GM23338 (cell line): ENCODE results near the gene PROB1. TPM values are rescaled to one million over a fixed set of nuclear protein-coding genes. Genes with fewer than 3 reads are reported as not detected.
A peak's percentile ranks its signal among the peaks of the same experiment; 100 is the strongest.

Source experiments
- ATAC-seq: fragments of 200-7000 bp; cut with Tn5 transposase; 3 replicates; pipeline ENCODE4 v1.9.1; 2020
- DNase-seq: peaks from one replicate; pipeline ENCODE4 v3.0.0-alpha.2; 2015; ENCODE audit warnings: low spot score
- H2AFZ ChIP-seq: fragments of 200-600 bp; sonication (generic); 2 replicates; pipeline ENCODE4 v1.8.0; 2016; ENCODE audit warnings: antibody characterized with exemption, mild to moderate bottlenecking, moderate library complexity
- H3F3A ChIP-seq: fragments of 200-600 bp; sonication (generic); replicated peaks from 2 replicates; pipeline ENCODE4 v1.8.0; 2017; ENCODE audit warnings: antibody characterized with exemption, mixed run types, low read depth
- H3K27ac ChIP-seq: fragments of 200-600 bp; sonication (generic); 2 replicates; pipeline ENCODE4 v1.6.1; 2016; ENCODE audit warnings: low read depth
- H3K27me3 ChIP-seq: fragments of 200-600 bp; sonication (generic); 2 replicates; pipeline ENCODE4 v1.8.0; 2016; ENCODE audit warnings: mild to moderate bottlenecking, mixed run types, moderate library complexity; ENCODE audit not compliant: insufficient read depth
- H3K36me3 ChIP-seq: fragments of 200-600 bp; sonication (generic); 2 replicates; pipeline ENCODE4 v1.8.0; 2016; ENCODE audit warnings: mild to moderate bottlenecking; ENCODE audit not compliant: insufficient read depth
- H3K4me1 ChIP-seq: fragments of 200-600 bp; sonication (generic); 2 replicates; pipeline ENCODE4 v1.8.0; 2016; ENCODE audit warnings: mild to moderate bottlenecking, moderate library complexity; ENCODE audit not compliant: insufficient read depth
- H3K4me2 ChIP-seq: fragments of 200-600 bp; sonication (generic); 2 replicates; pipeline ENCODE4 v1.7.1; 2017; ENCODE audit warnings: mixed run types
- H3K4me3 ChIP-seq: fragments of 200-600 bp; sonication (generic); 2 replicates; pipeline ENCODE4 v1.6.1; 2016; ENCODE audit warnings: mixed run types
- H3K79me2 ChIP-seq: fragments of 200-600 bp; sonication (generic); replicated peaks from 2 replicates; pipeline ENCODE4 v1.8.0; 2017; ENCODE audit warnings: mild to moderate bottlenecking; ENCODE audit not compliant: insufficient read depth
- H3K9me2 ChIP-seq: fragments of 200-600 bp; sonication (generic); 2 replicates; pipeline ENCODE4 v1.8.0; 2017; ENCODE audit not compliant: insufficient read depth
- H4K20me1 ChIP-seq: fragments of 200-600 bp; sonication (generic); replicated peaks from 2 replicates; pipeline ENCODE4 v1.8.0; 2017; ENCODE audit warnings: mild to moderate bottlenecking; ENCODE audit not compliant: insufficient read depth
- H3K27ac Mint-ChIP-seq: 2 replicates; pipeline ENCODE4 v1.8.0; 2020; ENCODE audit warnings: inconsistent platforms, mild to moderate bottlenecking, moderate library complexity, mixed read lengths
- H3K27me3 Mint-ChIP-seq: 3 replicates; pipeline ENCODE4 v1.8.0; 2022; ENCODE audit warnings: low read depth, mild to moderate bottlenecking, moderate library complexity, mixed read lengths, inconsistent platforms; ENCODE audit not compliant: insufficient read depth, poor library complexity
- H3K36me3 Mint-ChIP-seq: 3 replicates; pipeline ENCODE4 v1.8.0; 2021; ENCODE audit warnings: low read depth, mild to moderate bottlenecking, inconsistent platforms, moderate library complexity, mixed read lengths
- H3K4me1 Mint-ChIP-seq: 3 replicates; pipeline ENCODE4 v1.8.0; 2020; ENCODE audit warnings: mild to moderate bottlenecking, inconsistent platforms, mixed read lengths
- H3K4me3 Mint-ChIP-seq: 3 replicates; pipeline ENCODE4 v1.8.0; 2021; ENCODE audit warnings: moderate library complexity, mild to moderate bottlenecking, inconsistent platforms, mixed read lengths
- H3K9me3 Mint-ChIP-seq: 3 replicates; pipeline ENCODE4 v1.8.0; 2020; ENCODE audit warnings: moderate library complexity, mild to moderate bottlenecking, inconsistent platforms, mixed read lengths
- CREB1 ChIP-seq: fragments of 250-450 bp; sonication (Bioruptor Pico); IDR thresholded peaks from 2 replicates; pipeline ENCODE4 v1.5.0; 2020; ENCODE audit warnings: low read depth, mild to moderate bottlenecking, moderate library complexity
- ETS1 ChIP-seq: IDR thresholded peaks from 2 replicates; pipeline ENCODE4 v1.6.1; 2016; ENCODE audit warnings: antibody characterized with exemption
- EZH2 ChIP-seq: fragments of 200-600 bp; sonication (generic); IDR thresholded peaks from one replicate; pipeline ENCODE4 v1.8.0; 2017; ENCODE audit warnings: antibody characterized with exemption, mild to moderate bottlenecking, low read depth; ENCODE audit not compliant: unreplicated experiment
- EZH2phosphoT487 ChIP-seq: fragments of 200-600 bp; sonication (generic); IDR thresholded peaks from one replicate; pipeline ENCODE4 v1.8.1; 2018; ENCODE audit warnings: antibody characterized with exemption; ENCODE audit not compliant: unreplicated experiment
- NANOG ChIP-seq: IDR thresholded peaks from 2 replicates; pipeline ENCODE4 v1.6.1; 2016; ENCODE audit warnings: antibody characterized with exemption, borderline replicate concordance
- POLR2AphosphoS5 ChIP-seq: IDR thresholded peaks from 2 replicates; pipeline ENCODE4 v1.6.1; 2016; ENCODE audit warnings: antibody characterized with exemption, low read depth
- STAT1 ChIP-seq: IDR thresholded peaks from one replicate; pipeline ENCODE4 v1.6.1; 2016; ENCODE audit warnings: antibody characterized with exemption; ENCODE audit not compliant: unreplicated experiment
- ZNF114 ChIP-seq: fragments of 250-450 bp; sonication (Bioruptor Pico); IDR thresholded peaks from 2 replicates; pipeline ENCODE4 v1.5.0; 2020; ENCODE audit warnings: mild to moderate bottlenecking, moderate library complexity
- ZNF331 ChIP-seq: fragments of 250-450 bp; sonication (Bioruptor Pico); IDR thresholded peaks from 2 replicates; pipeline ENCODE4 v1.5.0; 2020; ENCODE audit warnings: low read depth, mild to moderate bottlenecking, moderate library complexity
- ZNF462 ChIP-seq: fragments of 250-450 bp; sonication (Bioruptor Pico); IDR thresholded peaks from 2 replicates; pipeline ENCODE4 v1.5.0; 2020; ENCODE audit warnings: mild to moderate bottlenecking, moderate library complexity
- polyA plus RNA-seq: library from polyadenylated mRNA; unstranded; fragments of >200 nt; fragmentation: Nextera tagmentation; extraction: Ambion mirVana; gene quantifications from 2 replicates; pipeline ENCODE4 v1.2.1, GENCODE V29; 2016
- total RNA-seq: library from RNA; depleted of rRNA; stranded (reverse); fragments of >200 nt; shearing (Covaris generic); gene quantifications from 2 replicates; pipeline ENCODE4 v1.2.3, GENCODE V29; 2014
- TF ChIP-seq, protein P1 (sequence below): IDR thresholded peaks from one replicate; pipeline ENCODE4 v1.6.1; 2018; ENCODE audit warnings: antibody characterized with exemption; ENCODE audit not compliant: unreplicated experiment

PROB1 gene
- total and polyA plus RNA-seq, 2 experiments from 2014 or later, result 0.73 to 2.7 TPM

DNA sequence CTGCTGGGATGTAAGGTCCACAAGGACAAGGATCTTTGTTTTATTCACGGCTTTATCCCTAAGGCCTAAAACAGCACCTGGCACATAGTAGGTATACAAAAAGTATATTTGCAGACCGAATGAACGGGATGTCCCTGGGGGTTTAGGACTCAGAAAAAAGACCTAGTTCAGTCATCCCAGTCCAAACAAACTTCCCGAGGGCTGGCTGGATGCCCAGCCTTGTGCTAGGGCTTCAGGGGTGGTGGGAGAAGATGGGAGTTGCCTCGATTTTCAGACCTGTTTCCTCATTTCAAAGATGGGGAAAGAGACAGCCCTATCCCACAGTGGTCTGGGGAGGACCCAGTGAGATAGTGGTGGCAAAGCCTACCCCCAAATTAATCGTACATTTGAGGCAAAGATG is 3.0 kb upstream of the PROB1 start (continued):
- TF ChIP-seq, protein P1, sequence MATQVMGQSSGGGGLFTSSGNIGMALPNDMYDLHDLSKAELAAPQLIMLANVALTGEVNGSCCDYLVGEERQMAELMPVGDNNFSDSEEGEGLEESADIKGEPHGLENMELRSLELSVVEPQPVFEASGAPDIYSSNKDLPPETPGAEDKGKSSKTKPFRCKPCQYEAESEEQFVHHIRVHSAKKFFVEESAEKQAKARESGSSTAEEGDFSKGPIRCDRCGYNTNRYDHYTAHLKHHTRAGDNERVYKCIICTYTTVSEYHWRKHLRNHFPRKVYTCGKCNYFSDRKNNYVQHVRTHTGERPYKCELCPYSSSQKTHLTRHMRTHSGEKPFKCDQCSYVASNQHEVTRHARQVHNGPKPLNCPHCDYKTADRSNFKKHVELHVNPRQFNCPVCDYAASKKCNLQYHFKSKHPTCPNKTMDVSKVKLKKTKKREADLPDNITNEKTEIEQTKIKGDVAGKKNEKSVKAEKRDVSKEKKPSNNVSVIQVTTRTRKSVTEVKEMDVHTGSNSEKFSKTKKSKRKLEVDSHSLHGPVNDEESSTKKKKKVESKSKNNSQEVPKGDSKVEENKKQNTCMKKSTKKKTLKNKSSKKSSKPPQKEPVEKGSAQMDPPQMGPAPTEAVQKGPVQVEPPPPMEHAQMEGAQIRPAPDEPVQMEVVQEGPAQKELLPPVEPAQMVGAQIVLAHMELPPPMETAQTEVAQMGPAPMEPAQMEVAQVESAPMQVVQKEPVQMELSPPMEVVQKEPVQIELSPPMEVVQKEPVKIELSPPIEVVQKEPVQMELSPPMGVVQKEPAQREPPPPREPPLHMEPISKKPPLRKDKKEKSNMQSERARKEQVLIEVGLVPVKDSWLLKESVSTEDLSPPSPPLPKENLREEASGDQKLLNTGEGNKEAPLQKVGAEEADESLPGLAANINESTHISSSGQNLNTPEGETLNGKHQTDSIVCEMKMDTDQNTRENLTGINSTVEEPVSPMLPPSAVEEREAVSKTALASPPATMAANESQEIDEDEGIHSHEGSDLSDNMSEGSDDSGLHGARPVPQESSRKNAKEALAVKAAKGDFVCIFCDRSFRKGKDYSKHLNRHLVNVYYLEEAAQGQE, result no peak
- no peak for TF ChIP-seq EZH2phosphoT487
- no peak for TF ChIP-seq STAT1
- TF ChIP-seq NANOG, result no peak
- no peak for TF ChIP-seq POLR2AphosphoS5
- no peak for TF ChIP-seq ZNF114 (CRISPR knock-in tag)
- TF ChIP-seq EZH2, result no peak
- no peak for TF ChIP-seq CREB1 (CRISPR knock-in tag)
- TF ChIP-seq ZNF331 (CRISPR knock-in tag), result no peak
- no peak for TF ChIP-seq ETS1

- ATAC-seq (no peak), DNase-seq (no peak)
- Histone ChIP-seq H3K4me2 (0 out of 2 replicates have a peak overlapping the region, but pooled peaks have one; percentile 32), H4K20me1 (no peaks in the 10 kb centered on the region), H2AFZ (no peak overlapping the region), H3K4me1 (peaks cover 3% of the 10 kb centered on the region; the same call in 1 of the 2 replicates), H3K4me3 (no peak overlapping the region), H3F3A (peaks cover 22% of the 10 kb centered on the region), H3K79me2 (no peaks in the 10 kb centered on the region), H3K36me3 (no peaks in the 10 kb centered on the region), H3K27ac (no peak overlapping the region), H3K9me2 (no peaks in the 10 kb centered on the region), H3K27me3 (peaks cover 43% of the 10 kb centered on the region)
- H3K27ac Mint-ChIP-seq, result no peak overlapping the region
- no peaks in the 10 kb centered on the region for H3K9me3 Mint-ChIP-seq
- peaks cover 34% of the 10 kb centered on the region for H3K27me3 Mint-ChIP-seq
- peaks cover 15% of the 10 kb centered on the region for H3K4me1 Mint-ChIP-seq
- H3K36me3 Mint-ChIP-seq, result peaks cover 15% of the 10 kb centered on the region
- H3K4me3 Mint-ChIP-seq, result no peak overlapping the region
- TF ChIP-seq ZNF462 (CRISPR knock-in tag) (no peak), EZH2 (no peak)
- TF ChIP-seq, protein P1, result no peak
These were observed 1.8 kb upstream of the PROB1 start for GRCh38 chr5:139396691-139397090.
